KMS-11 (cell line): ENCODE data around the gene TP63.

ENCODE experiments used
- H2AFZ ChIP-seq: fragments of 200-600 bp; sonication (generic); 2 replicates; pipeline ENCODE4 v1.6.1; 2016; ENCODE audit warnings: antibody characterized with exemption, mixed run types, low read depth
- H3K27ac ChIP-seq: fragments of 200-600 bp; sonication (generic); 2 replicates; pipeline ENCODE4 v1.6.1; 2016; ENCODE audit warnings: mild to moderate bottlenecking, mixed run types
- H3K27me3 ChIP-seq: fragments of 200-600 bp; sonication (generic); 2 replicates; pipeline ENCODE4 v1.6.1; 2017; ENCODE audit warnings: mild to moderate bottlenecking, low read depth, mixed run types, moderate library complexity; ENCODE audit not compliant: insufficient read depth
- H3K36me3 ChIP-seq: fragments of 200-600 bp; sonication (generic); 2 replicates; pipeline ENCODE4 v1.6.1; 2017; ENCODE audit warnings: mild to moderate bottlenecking, mixed run types; ENCODE audit not compliant: insufficient read depth
- H3K4me1 ChIP-seq: fragments of 200-600 bp; sonication (generic); 2 replicates; pipeline ENCODE4 v1.6.1; 2016; ENCODE audit warnings: mild to moderate bottlenecking, low read depth, mixed run types; ENCODE audit not compliant: poor library complexity, severe bottlenecking
- H3K4me2 ChIP-seq: fragments of 200-600 bp; sonication (generic); 2 replicates; pipeline ENCODE4 v1.7.0; 2016; ENCODE audit warnings: mild to moderate bottlenecking, mixed run types
- H3K4me3 ChIP-seq: fragments of 200-600 bp; sonication (generic); IDR thresholded peaks from 2 replicates; pipeline ENCODE4 v1.6.1; 2017; ENCODE audit warnings: low read depth, low read length, mixed read lengths; ENCODE audit not compliant: insufficient read depth
- H3K79me2 ChIP-seq: fragments of 200-600 bp; sonication (generic); 2 replicates; pipeline ENCODE4 v1.6.1; 2016; ENCODE audit warnings: low read depth, mixed run types; ENCODE audit not compliant: insufficient read depth
- H3K9ac ChIP-seq: fragments of 200-600 bp; sonication (generic); 2 replicates; pipeline ENCODE4 v1.6.1; 2016; ENCODE audit warnings: mild to moderate bottlenecking, mixed run types
- H4K20me1 ChIP-seq: fragments of 200-600 bp; sonication (generic); 2 replicates; pipeline ENCODE4 v1.6.1; 2016; ENCODE audit warnings: mild to moderate bottlenecking, mixed run types; ENCODE audit not compliant: insufficient read depth
- TF ChIP-seq, protein P1 (sequence below): fragments of 200-600 bp; sonication (generic); conservative IDR thresholded peaks from 2 replicates; pipeline ENCODE4 v1.6.1; 2017; ENCODE audit warnings: low read depth, mild to moderate bottlenecking, antibody characterized with exemption, low read length, moderate library complexity, mixed read lengths

TP63 gene

DNA sequence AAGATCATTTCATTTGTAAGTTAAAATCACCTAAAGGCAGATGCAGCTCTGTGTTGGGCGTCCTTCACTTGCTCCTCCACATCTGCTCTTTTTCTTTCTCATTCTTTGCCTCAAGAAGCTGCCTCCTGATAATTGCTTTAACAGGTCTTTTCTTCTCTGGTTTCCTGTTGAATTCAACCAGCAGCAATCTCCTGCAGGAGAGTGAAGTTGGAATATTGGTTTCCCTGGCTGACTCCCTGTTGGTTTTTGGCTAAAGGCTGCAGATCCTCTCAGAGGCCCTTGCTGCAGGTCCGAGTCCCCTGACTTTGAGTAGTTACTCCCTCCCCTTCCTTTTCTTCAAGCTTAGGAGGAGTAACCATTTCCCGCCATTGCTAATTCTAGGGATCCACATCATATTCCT, 4.2 kb downstream of the TP63 start:
- no peaks in the 10 kb centered on the region for H4K20me1 ChIP-seq
- no peak overlapping the region for H2AFZ ChIP-seq
- TF ChIP-seq, protein P1, sequence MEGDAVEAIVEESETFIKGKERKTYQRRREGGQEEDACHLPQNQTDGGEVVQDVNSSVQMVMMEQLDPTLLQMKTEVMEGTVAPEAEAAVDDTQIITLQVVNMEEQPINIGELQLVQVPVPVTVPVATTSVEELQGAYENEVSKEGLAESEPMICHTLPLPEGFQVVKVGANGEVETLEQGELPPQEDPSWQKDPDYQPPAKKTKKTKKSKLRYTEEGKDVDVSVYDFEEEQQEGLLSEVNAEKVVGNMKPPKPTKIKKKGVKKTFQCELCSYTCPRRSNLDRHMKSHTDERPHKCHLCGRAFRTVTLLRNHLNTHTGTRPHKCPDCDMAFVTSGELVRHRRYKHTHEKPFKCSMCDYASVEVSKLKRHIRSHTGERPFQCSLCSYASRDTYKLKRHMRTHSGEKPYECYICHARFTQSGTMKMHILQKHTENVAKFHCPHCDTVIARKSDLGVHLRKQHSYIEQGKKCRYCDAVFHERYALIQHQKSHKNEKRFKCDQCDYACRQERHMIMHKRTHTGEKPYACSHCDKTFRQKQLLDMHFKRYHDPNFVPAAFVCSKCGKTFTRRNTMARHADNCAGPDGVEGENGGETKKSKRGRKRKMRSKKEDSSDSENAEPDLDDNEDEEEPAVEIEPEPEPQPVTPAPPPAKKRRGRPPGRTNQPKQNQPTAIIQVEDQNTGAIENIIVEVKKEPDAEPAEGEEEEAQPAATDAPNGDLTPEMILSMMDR, result no peak
- no peak overlapping the region for H3K4me3 ChIP-seq
- no peak overlapping the region for H3K27ac ChIP-seq
- H3K4me2 ChIP-seq, result no peak overlapping the region
- peaks cover 9% of the 10 kb centered on the region for H3K4me1 ChIP-seq
- H3K79me2 ChIP-seq, result no peaks in the 10 kb centered on the region
- H3K9ac ChIP-seq, result no peak overlapping the region
- no peaks in the 10 kb centered on the region for H3K36me3 ChIP-seq
- H3K27me3 ChIP-seq, result no peaks in the 10 kb centered on the region

DNA sequence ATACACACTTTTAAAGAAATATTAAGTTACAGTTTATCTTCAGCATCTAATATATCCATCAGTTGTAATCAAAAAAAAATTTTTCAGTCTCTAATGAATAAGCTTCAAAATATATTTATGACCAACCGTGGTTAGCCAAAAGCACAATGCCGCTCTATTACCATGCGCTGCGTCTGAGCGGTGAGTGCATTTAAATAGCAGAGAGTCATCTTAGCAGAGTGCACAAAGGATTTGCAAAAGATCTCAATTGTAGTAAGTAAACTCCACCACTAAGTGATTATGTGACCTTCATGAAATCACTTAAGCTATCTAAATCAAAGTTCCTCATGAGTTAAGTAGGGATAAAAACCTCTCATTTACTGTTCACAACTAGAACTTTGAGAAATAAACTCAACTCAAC, 4.9 kb downstream of the TP63 start:
- no peak overlapping the region for H3K9ac ChIP-seq
- no peaks in the 10 kb centered on the region for H3K79me2 ChIP-seq
- TF ChIP-seq, protein P1, result no peak
- no peak overlapping the region for H3K4me2 ChIP-seq
- H3K4me1 ChIP-seq, result peaks cover 2% of the 10 kb centered on the region
- no peak overlapping the region for H2AFZ ChIP-seq
- H3K27ac ChIP-seq, result no peak overlapping the region
- no peaks in the 10 kb centered on the region for H4K20me1 ChIP-seq
- H3K4me3 ChIP-seq, result no peak overlapping the region
- H3K36me3 ChIP-seq, result no peaks in the 10 kb centered on the region
- no peaks in the 10 kb centered on the region for H3K27me3 ChIP-seq

DNA sequence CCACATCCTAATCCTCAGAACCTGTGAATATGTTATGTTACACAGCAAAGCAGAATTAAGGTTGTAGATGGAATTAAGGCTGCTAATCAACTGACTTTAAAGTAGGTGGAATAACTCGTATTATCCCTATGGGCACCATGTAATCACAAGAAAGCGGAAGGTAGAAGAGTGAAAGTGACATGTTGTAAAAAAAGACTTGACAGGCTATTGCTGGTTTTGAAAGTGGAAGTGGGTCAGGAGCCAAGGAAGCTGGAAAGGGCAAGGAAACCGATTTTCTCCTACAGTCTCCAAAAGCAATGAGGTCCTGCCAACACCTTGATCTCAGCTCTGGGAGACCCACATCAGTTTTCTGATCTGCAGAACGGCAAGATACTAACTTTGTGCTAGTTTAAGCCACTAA, 6.6 kb downstream of the TP63 start:
- no peaks in the 10 kb centered on the region for H3K36me3 ChIP-seq
- H3K4me1 ChIP-seq, result no peaks in the 10 kb centered on the region
- H3K4me2 ChIP-seq, result no peak overlapping the region
- H3K9ac ChIP-seq, result no peak overlapping the region
- no peak overlapping the region for H3K4me3 ChIP-seq
- TF ChIP-seq, protein P1, result no peak
- H3K79me2 ChIP-seq, result no peaks in the 10 kb centered on the region
- H4K20me1 ChIP-seq, result no peaks in the 10 kb centered on the region
- H3K27me3 ChIP-seq, result no peaks in the 10 kb centered on the region
- no peak overlapping the region for H2AFZ ChIP-seq
- no peak overlapping the region for H3K27ac ChIP-seq

DNA sequence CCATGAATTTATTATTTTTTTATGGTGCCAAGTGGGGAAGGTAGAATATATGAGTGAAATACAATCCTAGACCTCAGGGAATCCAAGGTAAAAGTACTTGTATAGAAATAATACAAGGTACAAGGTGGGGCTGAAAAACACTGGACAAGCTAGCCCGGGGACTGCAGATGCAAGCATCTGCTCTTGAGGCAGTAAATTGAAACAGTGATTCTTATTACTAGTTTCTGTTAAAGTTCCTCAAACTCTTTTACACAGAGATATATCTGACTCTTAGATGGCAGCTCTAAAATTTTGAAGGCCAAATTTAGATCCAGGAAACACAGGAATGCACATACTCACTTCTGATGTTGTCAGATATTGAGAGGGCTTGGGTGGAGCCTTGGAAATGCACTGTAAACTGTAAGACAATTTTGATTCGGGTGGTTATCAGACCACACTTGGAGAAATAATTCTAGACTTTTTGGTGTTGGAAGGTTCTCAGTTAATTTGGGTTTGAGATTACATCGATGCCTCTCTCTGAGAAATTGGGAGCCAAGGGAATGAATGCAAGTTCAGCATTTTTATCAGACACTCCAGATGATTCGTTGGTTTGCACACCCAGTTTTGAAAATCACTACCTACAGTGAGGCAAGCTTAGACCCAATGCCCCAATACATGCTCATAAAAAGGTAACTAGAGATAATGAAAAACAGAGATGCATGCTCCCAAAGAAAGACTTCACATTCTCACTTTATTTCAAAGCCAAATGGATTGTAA, 7.3 kb downstream of the TP63 start:
- H3K27ac ChIP-seq, result no peak overlapping the region
- H3K27me3 ChIP-seq, result no peaks in the 10 kb centered on the region
- TF ChIP-seq, protein P1, result no peak
- H3K36me3 ChIP-seq, result no peaks in the 10 kb centered on the region
- no peaks in the 10 kb centered on the region for H3K79me2 ChIP-seq
- H3K4me2 ChIP-seq, result no peak overlapping the region
- H3K9ac ChIP-seq, result no peak overlapping the region
- no peaks in the 10 kb centered on the region for H4K20me1 ChIP-seq
- H3K4me3 ChIP-seq, result no peak overlapping the region
- no peak overlapping the region for H2AFZ ChIP-seq
- H3K4me1 ChIP-seq, result no peaks in the 10 kb centered on the region
